ENCODE data around the gene APEH. TPM values are rescaled to one million over a fixed set of nuclear protein-coding genes. Genes with fewer than 3 reads are reported as not detected.

The APEH gene
- total RNA-seq, 1 donor from 2014 or later, result 53.3 TPM

DNA sequence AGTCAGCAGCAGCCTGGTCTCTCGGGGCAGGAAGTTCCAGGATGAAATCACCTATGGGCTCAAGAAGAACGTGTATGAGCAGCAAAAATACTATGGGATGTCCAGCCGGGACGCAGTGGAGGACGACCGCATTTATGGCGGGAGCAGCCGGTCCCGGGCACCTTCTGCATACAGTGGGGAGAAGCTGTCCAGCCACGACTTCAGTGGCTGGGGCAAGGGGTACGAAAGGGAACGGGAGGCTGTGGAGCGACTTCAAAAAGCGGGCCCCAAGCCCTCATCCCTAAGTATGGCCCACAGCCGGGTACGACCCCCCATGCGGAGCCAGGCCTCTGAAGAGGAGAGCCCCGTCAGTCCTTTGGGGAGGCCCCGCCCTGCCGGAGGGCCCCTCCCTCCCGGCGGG, 12.1 kb upstream of the APEH start:
- Histone ChIP-seq H3K36me3 (no peaks in the 10 kb centered on the region), H3K9me3 (no peaks in the 10 kb centered on the region), H3K4me3 (no peak overlapping the region), H3K4me1 (no peaks in the 10 kb centered on the region), H3K27ac (no peak overlapping the region), H3K27me3 (no peaks in the 10 kb centered on the region)
- TF ChIP-seq, protein P1, sequence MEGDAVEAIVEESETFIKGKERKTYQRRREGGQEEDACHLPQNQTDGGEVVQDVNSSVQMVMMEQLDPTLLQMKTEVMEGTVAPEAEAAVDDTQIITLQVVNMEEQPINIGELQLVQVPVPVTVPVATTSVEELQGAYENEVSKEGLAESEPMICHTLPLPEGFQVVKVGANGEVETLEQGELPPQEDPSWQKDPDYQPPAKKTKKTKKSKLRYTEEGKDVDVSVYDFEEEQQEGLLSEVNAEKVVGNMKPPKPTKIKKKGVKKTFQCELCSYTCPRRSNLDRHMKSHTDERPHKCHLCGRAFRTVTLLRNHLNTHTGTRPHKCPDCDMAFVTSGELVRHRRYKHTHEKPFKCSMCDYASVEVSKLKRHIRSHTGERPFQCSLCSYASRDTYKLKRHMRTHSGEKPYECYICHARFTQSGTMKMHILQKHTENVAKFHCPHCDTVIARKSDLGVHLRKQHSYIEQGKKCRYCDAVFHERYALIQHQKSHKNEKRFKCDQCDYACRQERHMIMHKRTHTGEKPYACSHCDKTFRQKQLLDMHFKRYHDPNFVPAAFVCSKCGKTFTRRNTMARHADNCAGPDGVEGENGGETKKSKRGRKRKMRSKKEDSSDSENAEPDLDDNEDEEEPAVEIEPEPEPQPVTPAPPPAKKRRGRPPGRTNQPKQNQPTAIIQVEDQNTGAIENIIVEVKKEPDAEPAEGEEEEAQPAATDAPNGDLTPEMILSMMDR (IDR thresholded peaks at IDR 0.05), result no peak
- TF ChIP-seq POLR2AphosphoS5 (IDR thresholded peaks at IDR 0.05; ENCODE audit: insufficient read depth in 1 of 2, low read depth in 1 of 2), result no peak
- no peak for TF ChIP-seq POLR2A (IDR thresholded peaks at IDR 0.05)
- no peak for DNase-seq (ENCODE audit: extremely low spot score in 2 of 2)
- intact Hi-C loops (cut with DNase I), result no loop called here

DNA sequence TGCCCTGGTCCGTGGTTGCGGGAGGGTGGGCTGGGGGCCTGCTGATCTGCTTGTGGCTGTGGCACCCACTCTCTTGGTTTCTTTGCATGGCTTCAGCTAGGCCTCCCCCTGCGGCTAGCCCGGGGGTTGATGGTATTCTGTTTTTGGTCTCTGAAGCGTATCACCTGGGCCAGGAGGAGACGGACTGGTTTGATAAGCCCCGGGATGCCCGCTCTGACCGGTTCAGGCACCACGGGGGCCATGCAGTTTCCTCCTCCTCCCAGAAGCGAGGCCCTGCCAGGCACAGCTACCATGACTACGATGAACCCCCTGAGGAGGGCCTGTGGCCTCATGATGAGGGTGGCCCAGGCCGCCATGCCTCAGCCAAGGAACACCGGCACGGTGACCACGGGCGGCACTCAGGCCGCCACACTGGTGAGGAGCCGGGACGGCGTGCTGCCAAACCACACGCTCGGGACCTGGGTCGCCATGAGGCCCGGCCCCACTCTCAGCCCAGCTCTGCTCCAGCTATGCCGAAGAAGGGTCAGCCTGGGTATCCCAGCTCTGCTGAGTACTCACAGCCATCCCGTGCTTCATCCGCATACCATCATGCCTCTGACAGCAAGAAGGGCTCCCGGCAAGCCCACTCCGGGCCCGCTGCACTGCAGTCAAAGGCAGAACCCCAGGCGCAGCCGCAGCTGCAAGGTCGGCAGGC, 11.3 kb upstream of the APEH start:
- Histone ChIP-seq H3K36me3 (no peaks in the 10 kb centered on the region), H3K27ac (no peak overlapping the region), H3K9me3 (no peaks in the 10 kb centered on the region), H3K27me3 (no peaks in the 10 kb centered on the region), H3K4me1 (no peaks in the 10 kb centered on the region), H3K4me3 (no peak overlapping the region)
- no peak for TF ChIP-seq POLR2AphosphoS5 (IDR thresholded peaks at IDR 0.05; ENCODE audit: insufficient read depth in 1 of 2, low read depth in 1 of 2)
- TF ChIP-seq POLR2A (IDR thresholded peaks at IDR 0.05), result no peak
- TF ChIP-seq, protein P1 (IDR thresholded peaks at IDR 0.05), result no peak
- DNase-seq (ENCODE audit: extremely low spot score in 2 of 2), result no peak
- intact Hi-C loops (cut with DNase I), result no loop called here

- H3K36me3 ChIP-seq, result no peaks in the 10 kb centered on the region
- TF ChIP-seq POLR2A (IDR thresholded peaks at IDR 0.05) (no peak), POLR2AphosphoS5 (IDR thresholded peaks at IDR 0.05; ENCODE audit: insufficient read depth in 1 of 2, low read depth in 1 of 2) (no peak)
- TF ChIP-seq, protein P1 (IDR thresholded peaks at IDR 0.05), result no peak
- no peak for DNase-seq (ENCODE audit: extremely low spot score in 2 of 2)
- H3K4me3 ChIP-seq, result no peak overlapping the region
- no peak overlapping the region for H3K27ac ChIP-seq
- intact Hi-C loops (cut with DNase I), result no loop called here
- H3K4me1 ChIP-seq, result no peaks in the 10 kb centered on the region
- H3K9me3 ChIP-seq, result no peaks in the 10 kb centered on the region
- no peaks in the 10 kb centered on the region for H3K27me3 ChIP-seq
These were observed 10.3 kb upstream of the APEH start for GRCh38 chr3:49663831-49664230.

- Histone ChIP-seq H3K4me3 (no peak overlapping the region), H3K36me3 (no peaks in the 10 kb centered on the region), H3K9me3 (no peaks in the 10 kb centered on the region), H3K4me1 (no peaks in the 10 kb centered on the region), H3K27me3 (no peaks in the 10 kb centered on the region), H3K27ac (no peak overlapping the region)
- DNase-seq (ENCODE audit: extremely low spot score in 2 of 2), result no peak
- TF ChIP-seq, protein P1 (IDR thresholded peaks at IDR 0.05), result no peak
- no peak for TF ChIP-seq POLR2A (IDR thresholded peaks at IDR 0.05)
- TF ChIP-seq POLR2AphosphoS5 (IDR thresholded peaks at IDR 0.05; ENCODE audit: insufficient read depth in 1 of 2, low read depth in 1 of 2), result no peak
- intact Hi-C loops (cut with DNase I), result no loop called here
These were observed 9.9 kb upstream of the APEH start for GRCh38 chr3:49664300-49664699.

DNA sequence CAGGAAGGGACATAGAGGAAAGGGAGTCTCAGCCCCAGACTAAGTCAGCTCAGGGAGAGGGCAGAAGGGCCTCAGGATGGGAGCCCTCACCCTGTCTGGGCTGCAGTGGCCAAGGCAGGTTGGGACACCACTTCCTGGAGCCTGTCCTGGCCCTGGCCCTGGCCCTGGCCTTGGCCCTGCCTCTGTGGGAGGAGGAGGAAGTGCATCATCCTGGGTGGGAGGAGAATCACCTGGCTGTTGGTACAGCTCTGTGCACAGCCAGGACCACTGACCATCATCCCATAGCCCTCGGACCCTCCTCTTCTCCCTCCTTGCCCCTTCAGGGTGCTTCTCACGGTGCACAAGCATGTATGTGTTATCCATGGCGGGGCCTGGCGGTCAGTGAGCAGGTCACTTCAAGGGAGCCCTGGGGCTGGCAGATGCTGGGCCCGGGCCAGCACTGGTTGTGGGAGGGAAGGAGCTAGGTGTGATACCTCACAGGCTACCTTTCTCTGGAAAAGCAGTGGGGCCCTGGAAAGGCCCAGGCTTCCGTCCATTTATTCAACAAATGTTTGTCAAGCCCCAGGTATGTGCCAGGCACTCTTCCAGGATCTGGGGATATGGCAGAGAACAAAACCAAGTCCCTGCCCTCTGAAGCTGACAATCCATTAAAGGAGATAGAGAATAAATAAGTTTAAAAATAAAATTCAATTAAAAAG, 8.2 kb upstream of the APEH start:
- no peaks in the 10 kb centered on the region for H3K36me3 ChIP-seq
- no peak overlapping the region for H3K27ac ChIP-seq
- H3K4me3 ChIP-seq, result no peak overlapping the region
- intact Hi-C loops (cut with DNase I), result no loop called here
- H3K9me3 ChIP-seq, result no peaks in the 10 kb centered on the region
- TF ChIP-seq POLR2A (IDR thresholded peaks at IDR 0.05), result no peak
- TF ChIP-seq, protein P1 (IDR thresholded peaks at IDR 0.05), result no peak
- TF ChIP-seq POLR2AphosphoS5 (IDR thresholded peaks at IDR 0.05; ENCODE audit: insufficient read depth in 1 of 2, low read depth in 1 of 2), result no peak
- H3K4me1 ChIP-seq, result no peaks in the 10 kb centered on the region
- H3K27me3 ChIP-seq, result no peaks in the 10 kb centered on the region
- DNase-seq (ENCODE audit: extremely low spot score in 2 of 2), result no peak
